K562 (cell line): Measurements from ENCODE around the gene UBXN11. TPM values are rescaled to one million over a fixed set of nuclear protein-coding genes. Genes with fewer than 3 reads are reported as not detected.

ENCODE experiments used
- polyA plus RNA-seq, 8 experiments: library from polyadenylated mRNA; depleted of rRNA in 4 of 8; stranded (reverse) in 5 of 8; unstranded in 3 of 8; fragments of >200 nt; fragmentation: Nextera tagmentation in 2 of 8; fragmentation: Illumina TruSeq in 1 of 8; extraction: Ambion mirVana in 2 of 8; extraction: Trizol in 1 of 8; gene quantifications; 2 replicates each; pipeline versions ENCODE4 v1.2.1 to v1.2.3, GENCODE V29; 2011 to 2014; ENCODE audit warnings: inconsistent platforms in 1 of 8, missing spikeins in 1 of 8
- total RNA-seq, 7 experiments: library from RNA; depleted of rRNA in 6 of 7; stranded (reverse); fragments of >200 nt in 6 of 7; fragmentation: Illumina TruSeq in 2 of 7; extraction: Trizol in 2 of 7; gene quantifications; 2 replicates each; pipeline versions ENCODE4 v1.2.1 to v1.2.3, GENCODE V29; 2011 to 2021; ENCODE audit warnings: low replicate concordance in 1 of 7
- TF ChIP-seq, protein P1 (sequence below), 2 experiments: fragments of 450-650 bp in 1 of 2; sonication (generic) in 1 of 2; formaldehyde crosslinking in 1 of 2; IDR thresholded peaks; 2 replicates each; pipeline versions ENCODE4 v1.7.1 to v1.9.0; 2016 to 2022; ENCODE audit warnings: inconsistent platforms in 1 of 2, mild to moderate bottlenecking in 1 of 2, missing genetic modification reagents in 1 of 2
- TF ChIP-seq, protein P2 (sequence below): fragments of 450-650 bp; IDR thresholded peaks from 2 replicates; pipeline ENCODE4 v1.6.1; 2017; ENCODE audit warnings: antibody characterized with exemption
- TF ChIP-seq, protein P3 (sequence below): fragments of 200-800 bp; sonication (Bioruptor generic); IDR thresholded peaks from 2 replicates; pipeline ENCODE4 v1.6.1; 2017; ENCODE audit warnings: missing genetic modification characterization, missing compliant biosample characterization

UBXN11 gene
- total and polyA plus RNA-seq, 9 of the 15 experiments (the other 6 are each of a cell fraction or from before 2014, with no cell fraction given) = 0.48 to 34.3 (median 11.3) TPM

DNA sequence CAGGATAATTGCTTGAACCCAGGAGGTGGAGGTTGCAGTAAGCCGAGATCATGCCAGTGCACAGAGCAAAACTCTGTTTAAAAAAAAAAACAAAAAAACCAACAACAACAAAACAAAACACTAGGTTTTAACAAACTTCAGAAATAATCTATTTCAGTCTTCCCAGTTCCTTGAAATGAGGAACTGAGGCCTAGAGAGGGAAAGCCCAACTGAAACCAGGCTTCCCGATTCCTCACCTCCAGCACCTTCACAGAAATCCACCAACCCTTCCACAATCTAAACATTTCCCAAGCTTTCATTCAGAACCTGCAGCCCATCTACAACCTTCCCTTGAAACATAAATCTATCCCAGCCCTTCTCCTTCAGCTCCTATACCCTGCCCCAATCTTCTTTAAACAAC lies 10.7 kb upstream of the UBXN11 start (continued):
- TF ChIP-seq, protein P1, sequence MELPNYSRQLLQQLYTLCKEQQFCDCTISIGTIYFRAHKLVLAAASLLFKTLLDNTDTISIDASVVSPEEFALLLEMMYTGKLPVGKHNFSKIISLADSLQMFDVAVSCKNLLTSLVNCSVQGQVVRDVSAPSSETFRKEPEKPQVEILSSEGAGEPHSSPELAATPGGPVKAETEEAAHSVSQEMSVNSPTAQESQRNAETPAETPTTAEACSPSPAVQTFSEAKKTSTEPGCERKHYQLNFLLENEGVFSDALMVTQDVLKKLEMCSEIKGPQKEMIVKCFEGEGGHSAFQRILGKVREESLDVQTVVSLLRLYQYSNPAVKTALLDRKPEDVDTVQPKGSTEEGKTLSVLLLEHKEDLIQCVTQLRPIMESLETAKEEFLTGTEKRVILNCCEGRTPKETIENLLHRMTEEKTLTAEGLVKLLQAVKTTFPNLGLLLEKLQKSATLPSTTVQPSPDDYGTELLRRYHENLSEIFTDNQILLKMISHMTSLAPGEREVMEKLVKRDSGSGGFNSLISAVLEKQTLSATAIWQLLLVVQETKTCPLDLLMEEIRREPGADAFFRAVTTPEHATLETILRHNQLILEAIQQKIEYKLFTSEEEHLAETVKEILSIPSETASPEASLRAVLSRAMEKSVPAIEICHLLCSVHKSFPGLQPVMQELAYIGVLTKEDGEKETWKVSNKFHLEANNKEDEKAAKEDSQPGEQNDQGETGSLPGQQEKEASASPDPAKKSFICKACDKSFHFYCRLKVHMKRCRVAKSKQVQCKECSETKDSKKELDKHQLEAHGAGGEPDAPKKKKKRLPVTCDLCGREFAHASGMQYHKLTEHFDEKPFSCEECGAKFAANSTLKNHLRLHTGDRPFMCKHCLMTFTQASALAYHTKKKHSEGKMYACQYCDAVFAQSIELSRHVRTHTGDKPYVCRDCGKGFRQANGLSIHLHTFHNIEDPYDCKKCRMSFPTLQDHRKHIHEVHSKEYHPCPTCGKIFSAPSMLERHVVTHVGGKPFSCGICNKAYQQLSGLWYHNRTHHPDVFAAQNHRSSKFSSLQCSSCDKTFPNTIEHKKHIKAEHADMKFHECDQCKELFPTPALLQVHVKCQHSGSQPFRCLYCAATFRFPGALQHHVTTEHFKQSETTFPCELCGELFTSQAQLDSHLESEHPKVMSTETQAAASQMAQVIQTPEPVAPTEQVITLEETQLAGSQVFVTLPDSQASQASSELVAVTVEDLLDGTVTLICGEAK (IDR thresholded peaks at IDR 0.05) = 0 out of 2 replicates have a peak, but pooled peaks have one; percentile 30
- TF ChIP-seq, protein P1 (CRISPR knock-in tag; IDR thresholded peaks at IDR 0.05) = no peak
- TF ChIP-seq, protein P2, sequence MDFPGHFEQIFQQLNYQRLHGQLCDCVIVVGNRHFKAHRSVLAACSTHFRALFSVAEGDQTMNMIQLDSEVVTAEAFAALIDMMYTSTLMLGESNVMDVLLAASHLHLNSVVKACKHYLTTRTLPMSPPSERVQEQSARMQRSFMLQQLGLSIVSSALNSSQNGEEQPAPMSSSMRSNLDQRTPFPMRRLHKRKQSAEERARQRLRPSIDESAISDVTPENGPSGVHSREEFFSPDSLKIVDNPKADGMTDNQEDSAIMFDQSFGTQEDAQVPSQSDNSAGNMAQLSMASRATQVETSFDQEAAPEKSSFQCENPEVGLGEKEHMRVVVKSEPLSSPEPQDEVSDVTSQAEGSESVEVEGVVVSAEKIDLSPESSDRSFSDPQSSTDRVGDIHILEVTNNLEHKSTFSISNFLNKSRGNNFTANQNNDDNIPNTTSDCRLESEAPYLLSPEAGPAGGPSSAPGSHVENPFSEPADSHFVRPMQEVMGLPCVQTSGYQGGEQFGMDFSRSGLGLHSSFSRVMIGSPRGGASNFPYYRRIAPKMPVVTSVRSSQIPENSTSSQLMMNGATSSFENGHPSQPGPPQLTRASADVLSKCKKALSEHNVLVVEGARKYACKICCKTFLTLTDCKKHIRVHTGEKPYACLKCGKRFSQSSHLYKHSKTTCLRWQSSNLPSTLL = peak; percentile 37; the same call in 1 of the 2 replicates
- TF ChIP-seq, protein P3, sequence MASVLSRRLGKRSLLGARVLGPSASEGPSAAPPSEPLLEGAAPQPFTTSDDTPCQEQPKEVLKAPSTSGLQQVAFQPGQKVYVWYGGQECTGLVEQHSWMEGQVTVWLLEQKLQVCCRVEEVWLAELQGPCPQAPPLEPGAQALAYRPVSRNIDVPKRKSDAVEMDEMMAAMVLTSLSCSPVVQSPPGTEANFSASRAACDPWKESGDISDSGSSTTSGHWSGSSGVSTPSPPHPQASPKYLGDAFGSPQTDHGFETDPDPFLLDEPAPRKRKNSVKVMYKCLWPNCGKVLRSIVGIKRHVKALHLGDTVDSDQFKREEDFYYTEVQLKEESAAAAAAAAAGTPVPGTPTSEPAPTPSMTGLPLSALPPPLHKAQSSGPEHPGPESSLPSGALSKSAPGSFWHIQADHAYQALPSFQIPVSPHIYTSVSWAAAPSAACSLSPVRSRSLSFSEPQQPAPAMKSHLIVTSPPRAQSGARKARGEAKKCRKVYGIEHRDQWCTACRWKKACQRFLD (CRISPR knock-in tag) = 0 out of 2 replicates have a peak, but pooled peaks have one; percentile 9
